Right hindlimb (tissue), 1 donor: Measurements from ENCODE around the gene AKAP9.
"Not testable (repeated sequence)": the region's sequence is repeated elsewhere in the genome, so short reads cannot be mapped to it uniquely, and the experiment has no call there.

Experiments used
- DNase-seq: peaks from one replicate; pipeline ENCODE4 v3.0.0-alpha.2; 2018

Gene AKAP9

DNA sequence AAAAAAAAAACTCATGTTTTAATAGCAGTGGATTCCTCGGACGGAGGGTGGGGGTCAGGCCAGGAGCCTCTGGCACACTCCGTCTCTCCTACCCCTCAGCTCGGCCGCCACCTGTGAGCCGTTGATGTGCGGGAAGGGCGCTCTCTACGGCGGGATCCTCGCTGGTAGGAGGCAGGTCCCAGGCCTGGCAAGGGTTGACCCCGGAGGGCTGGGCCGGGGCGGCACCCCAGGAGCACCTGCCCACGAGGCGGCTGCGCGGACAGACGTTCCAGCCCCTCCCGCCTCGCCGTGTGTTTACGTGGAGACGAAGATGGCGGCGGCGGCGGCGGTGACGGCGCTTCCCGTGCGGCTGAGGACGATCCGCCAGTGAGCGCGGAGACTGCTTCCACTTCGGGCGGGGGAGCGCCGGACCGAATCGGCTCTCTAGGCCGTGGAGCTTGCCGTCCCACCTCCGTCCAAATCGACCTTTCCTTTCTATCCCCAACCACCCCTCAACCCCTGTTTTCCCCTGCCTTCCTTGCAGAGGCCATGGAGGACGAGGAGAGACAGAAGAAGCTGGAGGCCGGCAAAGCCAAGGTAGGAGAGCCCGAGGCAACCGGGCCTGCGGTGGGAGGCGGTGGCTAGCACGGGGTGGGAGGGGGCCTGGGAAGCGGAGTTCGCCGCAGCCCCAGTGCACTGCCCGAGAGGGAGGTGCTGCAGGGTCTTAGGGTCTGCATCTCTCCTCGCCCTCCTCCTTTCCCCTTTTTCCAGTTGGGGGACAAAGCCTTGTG, at the start of gene AKAP9:
Gene AKAP9, plus strand, starts transcription at position 291 of the 770 bp plus-strand sequence. Its CDS starts 238 bp downstream, at position 529.
- peak; percentile 91 for DNase-seq

- no peak for DNase-seq
Observed at GRCh38 chr7:91892099-91892705, 48.5 kb upstream of the AKAP9 start.

GRCh38 chr7:91892821-91893340, 47.8 kb upstream of the AKAP9 start:
- no peak for DNase-seq

- not testable (repeated sequence) for DNase-seq
Observed at GRCh38 chr7:91893699-91894098, 47.0 kb upstream of the AKAP9 start.

GRCh38 chr7:91894781-91895480, 45.7 kb upstream of the AKAP9 start:
- no peak for DNase-seq

DNA sequence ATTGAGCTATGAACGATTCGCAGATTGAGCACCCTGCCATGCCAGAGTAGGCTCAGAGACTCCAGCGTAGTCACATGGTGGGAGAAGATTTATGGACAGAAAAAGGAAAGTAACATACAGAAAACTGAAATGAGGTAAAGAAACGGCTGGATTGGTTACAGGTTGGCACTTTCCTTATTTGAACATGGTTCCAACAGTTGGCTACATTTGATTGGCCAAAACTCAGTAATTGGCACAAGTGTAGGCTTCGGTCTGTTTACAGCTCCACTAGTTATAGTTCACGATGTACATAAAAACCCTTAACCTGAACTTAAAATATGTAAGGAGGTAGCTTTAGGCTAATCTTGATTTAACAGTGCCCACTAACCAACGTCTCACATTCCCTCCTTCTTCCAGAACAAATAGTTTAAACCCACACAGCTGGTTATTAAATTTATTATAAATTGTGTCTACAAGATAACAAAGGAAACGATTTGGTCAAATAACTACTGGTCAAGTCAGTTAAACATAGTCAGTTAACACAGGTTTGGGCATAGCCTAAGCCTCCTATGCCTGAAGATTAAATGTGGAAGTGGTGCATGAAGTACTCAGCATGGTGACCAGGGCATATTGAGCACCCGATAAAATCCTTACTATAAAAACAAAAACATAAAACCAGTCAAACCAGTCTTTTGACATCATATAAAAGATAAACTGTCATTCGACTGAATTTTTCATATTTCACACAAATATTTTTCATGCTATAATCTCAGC, 42.2 kb upstream of the AKAP9 start:
- DNase-seq, result no peak

GRCh38 chr7:91899563-91899962, 41.1 kb upstream of the AKAP9 start:
- no peak for DNase-seq

- no peak for DNase-seq
Observed at GRCh38 chr7:91910171-91910570, 30.5 kb upstream of the AKAP9 start.

- DNase-seq, result no peak
Observed at GRCh38 chr7:91911121-91911520, 29.5 kb upstream of the AKAP9 start.

GRCh38 chr7:91912494-91912893, 28.2 kb upstream of the AKAP9 start:
- DNase-seq, result no peak

DNA sequence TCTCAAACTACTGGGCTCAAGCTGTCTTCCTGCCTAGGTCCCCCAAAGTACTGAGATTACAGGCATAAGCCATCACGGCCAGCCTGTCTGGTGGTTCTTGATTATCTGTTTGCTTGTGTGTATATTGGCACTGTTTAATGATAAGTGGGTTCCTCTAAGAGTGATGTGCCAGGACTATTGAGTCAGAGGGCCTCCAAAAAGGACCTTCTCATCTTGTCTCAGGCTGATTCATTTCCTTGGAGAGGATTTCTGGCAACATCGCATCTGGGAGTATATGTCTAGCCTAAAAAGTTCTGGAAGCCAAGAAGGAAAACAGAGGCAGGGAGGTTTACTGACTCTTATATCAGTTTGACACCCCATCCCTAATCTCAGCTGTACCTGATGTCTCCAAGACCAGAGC, 27.1 kb upstream of the AKAP9 start:
- no peak for DNase-seq

GRCh38 chr7:91915401-91916050, 25.1 kb upstream of the AKAP9 start:
- DNase-seq, result no peak

GRCh38 chr7:91916051-91916440, 24.6 kb upstream of the AKAP9 start:
- no peak for DNase-seq

- DNase-seq, result no peak
Observed at GRCh38 chr7:91918356-91918755, 22.3 kb upstream of the AKAP9 start.

- no peak for DNase-seq
Observed at GRCh38 chr7:91922857-91923256, 17.8 kb upstream of the AKAP9 start.

GRCh38 chr7:91927912-91928311, 12.8 kb upstream of the AKAP9 start:
- DNase-seq, result no peak

DNA sequence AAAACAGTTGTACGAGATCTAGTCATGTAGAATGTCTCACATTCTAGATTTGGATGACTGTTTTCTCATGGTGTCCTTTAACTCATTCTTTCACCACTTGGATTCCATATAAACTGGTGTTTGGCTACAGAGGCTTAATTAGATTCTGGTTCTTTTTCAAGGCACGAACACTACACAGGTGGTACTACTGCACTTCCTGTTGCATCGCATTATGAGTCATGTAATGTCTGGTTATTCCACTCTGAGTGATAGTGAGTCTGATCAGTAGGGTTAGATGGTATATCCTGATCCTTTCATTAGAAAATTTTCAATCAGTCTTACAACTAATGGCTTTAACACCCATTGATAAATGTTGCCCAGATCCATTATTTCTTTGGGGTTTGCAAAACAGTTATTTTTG, 11.2 kb upstream of the AKAP9 start:
- DNase-seq, result no peak

DNA sequence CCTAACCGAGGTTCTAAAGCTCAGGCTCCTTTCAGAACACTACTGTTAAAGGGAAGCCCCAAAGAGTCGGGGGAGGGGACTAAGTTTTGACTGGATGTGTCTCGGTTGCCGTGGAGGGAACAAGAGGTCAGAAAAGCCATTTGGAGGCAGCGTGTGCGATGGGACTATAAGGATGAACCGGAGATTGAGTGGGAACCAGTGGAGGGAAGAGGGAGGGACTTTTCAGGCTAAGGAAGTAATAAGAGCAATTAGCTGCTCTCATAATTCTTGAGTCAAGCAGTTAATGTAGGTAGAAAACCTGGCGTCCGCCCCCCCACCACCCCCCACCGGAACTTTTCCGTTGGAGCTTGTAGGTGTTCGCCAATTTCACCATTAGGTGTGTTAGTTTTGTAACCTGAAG, 491 bp upstream of the AKAP9 start:
- peak; percentile 44 for DNase-seq

DNA sequence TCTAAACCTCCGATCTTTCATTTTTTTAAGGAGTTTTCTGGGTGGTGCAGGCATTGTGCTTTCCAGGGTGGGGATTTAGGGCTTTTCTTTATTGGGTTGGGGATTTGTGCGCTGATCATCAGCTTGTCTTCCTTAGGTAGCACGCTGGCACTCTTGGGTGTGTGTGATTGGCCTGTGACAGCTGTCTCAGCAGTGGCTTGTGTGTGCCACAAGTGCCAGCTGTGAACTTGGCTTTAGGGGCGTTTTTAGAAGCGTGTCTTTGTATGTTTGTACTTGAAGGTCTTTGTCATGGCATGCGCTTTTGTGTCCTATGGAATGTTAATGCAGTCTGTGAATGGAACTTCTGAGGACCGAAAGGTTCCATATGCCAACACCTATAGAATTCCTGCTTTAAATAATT, 788 bp downstream of the AKAP9 start:
- DNase-seq, result peak; percentile 74

GRCh38 chr7:91942312-91942711, 1.6 kb downstream of the AKAP9 start:
- DNase-seq, result no peak

GRCh38 chr7:91944970-91945369, 4.3 kb downstream of the AKAP9 start:
- not testable (repeated sequence) for DNase-seq

DNA sequence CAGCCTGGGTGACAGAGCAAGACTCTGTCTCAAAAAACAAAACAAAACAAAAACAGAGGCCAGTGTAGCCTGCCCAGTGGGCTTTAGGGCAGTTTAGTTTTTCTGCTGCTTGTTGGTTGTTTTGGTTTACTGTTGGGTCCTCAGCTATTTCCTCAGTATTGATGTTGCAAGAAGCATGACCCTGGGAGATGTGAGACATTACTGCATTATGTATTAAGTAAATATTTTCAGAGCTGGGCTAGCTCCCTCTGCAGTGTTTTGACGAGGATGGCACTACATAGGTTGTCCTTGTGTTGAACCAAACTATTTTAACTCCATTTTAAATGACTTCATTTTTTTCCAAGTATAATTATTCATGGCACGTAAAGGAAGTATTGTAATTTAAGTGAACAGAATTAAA, 4.8 kb downstream of the AKAP9 start:
- no peak for DNase-seq
